ENCODE data around the gene PLK1.

The PLK1 gene

DNA sequence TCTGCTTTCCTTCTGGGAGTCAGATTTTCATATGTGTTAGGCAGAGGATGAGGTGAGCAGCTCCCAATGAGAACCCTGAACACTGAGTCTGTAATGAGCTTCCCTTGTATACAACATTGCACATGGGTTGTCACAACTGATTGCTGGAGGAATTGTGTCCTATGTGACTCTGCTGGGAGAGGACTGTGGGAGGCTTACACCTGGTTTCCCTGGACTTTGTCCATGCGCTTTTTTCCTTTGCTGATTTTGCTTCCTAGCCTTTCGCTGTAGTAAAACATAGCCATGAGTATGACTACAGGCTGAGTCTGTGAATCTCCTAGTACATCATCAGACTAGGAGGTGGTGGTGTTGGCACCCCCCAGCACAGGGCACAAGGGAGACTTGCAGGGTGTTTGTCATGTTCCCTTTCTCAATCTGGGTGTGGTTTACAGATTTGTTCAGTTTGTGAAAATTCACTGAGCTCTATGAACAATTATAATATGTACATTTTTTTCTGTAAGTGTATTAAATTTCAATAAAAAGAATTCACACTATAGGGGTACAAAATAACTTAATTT is 1.7 kb upstream of the PLK1 start:
- no peak overlapping the region for H3K4me3 ChIP-seq
- H3K27ac ChIP-seq = no peak overlapping the region

DNA sequence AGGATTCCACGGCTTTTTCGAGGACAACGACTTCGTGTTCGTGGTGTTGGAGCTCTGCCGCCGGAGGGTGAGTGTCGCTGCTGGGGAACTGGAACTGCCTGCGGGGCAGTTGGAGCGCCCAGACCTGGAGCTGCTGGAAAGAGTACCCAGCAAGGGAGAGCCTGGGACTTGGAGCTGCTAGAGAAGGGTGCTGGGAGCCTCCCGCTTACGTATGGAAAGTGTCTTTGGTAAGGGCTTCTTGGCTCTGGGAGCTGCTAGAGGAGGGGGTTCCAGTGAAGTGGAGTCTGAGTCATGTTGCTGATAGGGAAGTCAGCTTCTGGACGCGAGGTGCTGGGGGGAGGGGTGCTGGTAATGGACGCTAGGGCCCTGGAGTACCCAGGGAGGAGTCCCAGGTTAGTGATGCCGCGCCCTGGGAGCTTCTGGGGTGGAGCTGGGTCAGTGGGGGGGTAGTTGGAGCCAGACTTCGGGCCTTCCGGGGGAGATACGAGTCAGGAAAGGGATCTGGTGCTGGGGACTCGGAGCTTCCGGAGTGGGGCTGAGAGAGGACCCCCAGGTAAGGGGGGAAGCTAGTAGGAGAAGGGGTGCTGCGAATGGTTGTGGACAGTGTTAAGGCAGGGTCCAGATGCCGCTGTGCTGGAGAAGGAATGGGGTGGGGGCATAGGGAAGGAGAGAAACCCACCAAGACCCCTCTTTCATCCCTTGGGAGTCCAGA is 741 bp downstream of the PLK1 start:
- peak overlapping the region in 3 of 21 experiments; percentile 5 to 41 (median 31) for H3K27ac ChIP-seq
- peak overlapping the region; percentile 34 to 55 (median 46) for H3K4me3 ChIP-seq

DNA sequence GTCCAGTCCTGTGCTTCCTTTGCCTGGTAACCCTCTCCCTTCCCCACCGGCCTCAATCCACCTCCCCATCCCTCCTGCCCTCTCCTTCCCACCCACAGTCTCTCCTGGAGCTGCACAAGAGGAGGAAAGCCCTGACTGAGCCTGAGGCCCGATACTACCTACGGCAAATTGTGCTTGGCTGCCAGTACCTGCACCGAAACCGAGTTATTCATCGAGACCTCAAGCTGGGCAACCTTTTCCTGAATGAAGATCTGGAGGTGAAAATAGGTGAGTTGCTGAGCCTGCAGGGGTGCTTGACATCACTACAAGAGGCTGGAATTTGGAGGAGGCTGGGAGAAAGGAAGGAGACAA is 1.3 kb downstream of the PLK1 start:
- no peak overlapping the region for H3K27ac ChIP-seq
- peak overlapping the region in 6 of 7 experiments; percentile 34 to 55 (median 46) for H3K4me3 ChIP-seq

DNA sequence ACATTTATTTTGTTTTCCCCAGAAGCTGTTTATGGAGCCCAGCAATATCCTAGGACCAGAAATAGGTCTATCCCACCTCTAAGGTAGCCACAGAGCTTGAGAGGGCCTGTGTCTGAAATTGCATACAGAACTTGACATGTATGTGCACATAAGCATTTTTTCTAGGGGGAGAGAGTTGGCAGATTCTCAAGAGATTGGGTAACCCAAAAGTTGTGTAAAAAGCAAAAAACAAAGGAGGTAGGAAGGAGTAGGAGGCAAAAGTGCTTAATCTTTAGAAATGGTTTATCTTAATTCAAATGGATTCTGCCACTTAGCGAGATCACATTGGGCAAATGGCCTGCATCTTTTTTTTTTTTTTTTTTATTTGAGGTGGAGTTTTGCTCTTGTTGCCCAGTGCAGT is 3.5 kb downstream of the PLK1 start:
- no peak overlapping the region for H3K4me3 ChIP-seq
- H3K27ac ChIP-seq = no peak overlapping the region

DNA sequence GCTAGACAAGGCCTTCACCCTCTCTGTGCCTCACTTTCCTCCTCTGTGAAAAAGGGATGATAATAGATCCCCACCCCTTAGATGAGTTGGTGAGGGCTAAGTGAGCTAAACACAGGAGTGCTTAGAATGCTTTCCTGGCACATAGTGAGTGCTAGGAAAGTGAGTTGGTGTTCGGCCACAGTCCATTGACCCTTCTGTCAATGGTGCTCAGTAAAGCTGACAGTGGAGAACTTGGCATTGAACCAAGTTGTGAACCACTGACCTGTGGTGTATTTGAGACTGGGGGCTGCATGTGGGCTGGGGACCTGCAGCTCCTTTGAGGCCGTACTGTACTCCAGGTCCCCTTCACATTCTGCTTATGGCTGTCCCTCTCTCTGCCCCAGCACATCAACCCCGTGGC is 4.8 kb downstream of the PLK1 start:
- Histone ChIP-seq H3K27ac (no peak overlapping the region), H3K4me3 (no peak overlapping the region)

DNA sequence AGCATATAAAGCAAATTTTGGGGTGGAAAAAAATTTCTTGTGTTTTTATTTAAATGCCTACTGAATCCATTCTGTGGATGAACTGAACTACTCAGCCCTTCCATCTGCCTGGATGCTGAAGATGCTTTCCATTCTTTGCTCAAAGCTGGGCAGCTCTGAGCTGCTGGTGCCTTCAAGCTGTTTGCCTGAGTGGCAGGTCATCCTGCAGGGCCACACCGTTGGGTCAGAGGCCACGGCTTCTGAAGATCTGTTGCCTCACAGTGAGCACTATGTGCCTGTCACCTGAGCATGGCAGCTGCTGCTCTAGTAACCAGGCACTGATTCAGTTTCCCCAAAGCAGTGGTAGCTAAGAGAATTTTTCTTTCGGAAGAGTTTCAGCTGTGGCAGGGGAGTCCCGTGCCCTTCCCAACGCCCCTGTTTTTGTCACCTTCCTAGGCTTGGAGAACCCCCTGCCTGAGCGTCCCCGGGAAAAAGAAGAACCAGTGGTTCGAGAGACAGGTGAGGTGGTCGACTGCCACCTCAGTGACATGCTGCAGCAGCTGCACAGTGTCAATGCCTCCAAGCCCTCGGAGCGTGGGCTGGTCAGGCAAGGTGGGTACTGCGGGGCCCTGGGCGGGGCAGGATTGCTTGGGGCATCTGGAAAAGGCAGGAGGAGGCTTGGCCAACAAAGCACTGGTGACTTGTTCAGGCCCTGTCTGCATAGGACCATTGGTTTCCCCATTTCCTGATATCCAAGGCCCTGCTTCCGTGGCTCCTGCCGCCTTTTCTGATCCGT is 8.5 kb downstream of the PLK1 start:
- Histone ChIP-seq H3K27ac (no peak overlapping the region), H3K4me3 (no peak overlapping the region)

DNA sequence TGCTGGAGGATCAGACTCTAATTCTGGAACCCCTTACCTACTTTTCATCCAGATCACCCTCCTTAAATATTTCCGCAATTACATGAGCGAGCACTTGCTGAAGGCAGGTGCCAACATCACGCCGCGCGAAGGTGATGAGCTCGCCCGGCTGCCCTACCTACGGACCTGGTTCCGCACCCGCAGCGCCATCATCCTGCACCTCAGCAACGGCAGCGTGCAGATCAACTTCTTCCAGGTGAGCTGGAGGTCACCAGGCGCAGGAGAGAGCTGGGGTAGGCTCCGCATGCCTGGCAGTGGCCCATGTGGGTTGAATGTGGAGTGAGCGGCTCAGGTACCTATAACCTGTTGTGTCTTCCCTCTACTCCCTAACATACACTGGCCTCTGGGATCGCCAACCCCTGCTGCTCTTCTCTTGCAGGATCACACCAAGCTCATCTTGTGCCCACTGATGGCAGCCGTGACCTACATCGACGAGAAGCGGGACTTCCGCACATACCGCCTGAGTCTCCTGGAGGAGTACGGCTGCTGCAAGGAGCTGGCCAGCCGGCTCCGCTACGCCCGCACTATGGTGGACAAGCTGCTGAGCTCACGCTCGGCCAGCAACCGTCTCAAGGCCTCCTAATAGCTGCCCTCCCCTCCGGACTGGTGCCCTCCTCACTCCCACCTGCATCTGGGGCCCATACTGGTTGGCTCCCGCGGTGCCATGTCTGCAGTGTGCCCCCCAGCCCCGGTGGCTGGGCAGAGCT is 10.9 kb downstream of the PLK1 start:
- Histone ChIP-seq H3K27ac (no peak overlapping the region), H3K4me3 (no peak overlapping the region)

DNA sequence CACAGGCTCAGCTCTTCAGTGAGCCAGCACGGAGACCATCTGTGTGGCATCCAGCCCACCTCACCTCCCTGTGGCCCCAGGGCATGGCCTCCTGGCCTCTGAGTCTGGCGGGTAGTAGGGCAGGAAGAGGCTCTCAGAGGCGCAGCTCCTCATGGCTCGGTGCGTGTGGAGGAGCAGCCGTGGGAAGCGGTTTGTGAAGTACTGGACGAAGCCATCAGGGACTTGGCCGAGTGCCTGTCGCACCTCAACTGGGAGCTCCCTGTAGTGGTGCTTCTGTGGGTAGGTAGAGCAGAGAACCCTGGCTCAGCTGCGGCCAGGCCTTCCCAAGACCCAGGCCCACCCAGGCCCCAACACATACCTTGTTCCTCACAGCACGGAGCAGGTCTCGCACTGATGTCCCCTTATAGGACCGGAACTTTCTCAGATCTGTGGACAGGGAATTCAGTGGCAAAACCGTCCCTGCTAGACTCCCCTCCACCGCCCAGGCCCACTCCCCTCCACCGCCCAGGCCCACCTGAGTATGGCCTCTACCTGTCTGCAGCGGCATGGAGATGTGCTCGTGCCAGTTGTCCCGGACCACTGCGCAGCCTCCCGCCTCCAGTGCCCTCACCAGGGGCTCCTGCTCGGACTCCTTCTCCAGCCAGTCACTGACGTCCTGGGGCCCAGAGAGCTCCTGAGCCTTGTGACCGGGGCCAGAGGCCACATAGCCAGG is 12.2 kb downstream of the PLK1 start:
- no peak overlapping the region for H3K27ac ChIP-seq
- H3K4me3 ChIP-seq = no peak overlapping the region

DNA sequence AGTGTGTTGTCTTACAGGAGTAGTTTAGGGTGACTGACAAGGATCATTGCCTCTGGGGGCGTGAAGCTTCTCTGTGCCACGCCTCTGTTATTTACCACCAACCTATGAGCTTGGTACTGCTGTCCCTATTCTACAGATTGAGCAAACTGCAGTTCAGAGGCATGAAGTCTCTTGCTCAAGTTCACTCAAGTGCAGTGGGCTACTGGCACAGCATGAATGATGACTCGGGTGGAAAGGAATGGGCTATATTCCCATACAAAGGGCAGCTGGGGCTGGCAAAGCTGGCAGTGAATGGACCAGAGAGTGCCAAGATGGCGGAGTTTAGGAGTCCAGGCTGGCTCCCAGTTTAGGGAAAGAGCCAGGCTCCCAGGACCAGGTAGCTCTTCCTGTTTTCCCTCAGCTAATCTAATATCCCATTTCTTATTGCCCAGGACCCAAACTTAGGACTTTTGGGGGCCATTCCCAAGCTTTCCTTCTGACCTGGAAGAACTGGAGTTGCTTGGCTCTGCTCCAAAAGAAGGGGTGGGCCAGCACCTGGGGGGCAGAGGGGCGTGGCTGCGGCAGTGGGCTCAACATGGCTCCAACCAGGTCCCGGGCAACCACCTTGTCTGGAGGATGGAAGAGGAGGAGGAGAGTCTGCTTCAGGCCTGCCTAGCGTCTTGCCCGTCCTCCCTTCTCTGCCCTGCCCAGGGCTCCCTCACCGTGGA is 12.9 kb downstream of the PLK1 start:
- no peak overlapping the region for H3K4me3 ChIP-seq
- no peak overlapping the region for H3K27ac ChIP-seq

DNA sequence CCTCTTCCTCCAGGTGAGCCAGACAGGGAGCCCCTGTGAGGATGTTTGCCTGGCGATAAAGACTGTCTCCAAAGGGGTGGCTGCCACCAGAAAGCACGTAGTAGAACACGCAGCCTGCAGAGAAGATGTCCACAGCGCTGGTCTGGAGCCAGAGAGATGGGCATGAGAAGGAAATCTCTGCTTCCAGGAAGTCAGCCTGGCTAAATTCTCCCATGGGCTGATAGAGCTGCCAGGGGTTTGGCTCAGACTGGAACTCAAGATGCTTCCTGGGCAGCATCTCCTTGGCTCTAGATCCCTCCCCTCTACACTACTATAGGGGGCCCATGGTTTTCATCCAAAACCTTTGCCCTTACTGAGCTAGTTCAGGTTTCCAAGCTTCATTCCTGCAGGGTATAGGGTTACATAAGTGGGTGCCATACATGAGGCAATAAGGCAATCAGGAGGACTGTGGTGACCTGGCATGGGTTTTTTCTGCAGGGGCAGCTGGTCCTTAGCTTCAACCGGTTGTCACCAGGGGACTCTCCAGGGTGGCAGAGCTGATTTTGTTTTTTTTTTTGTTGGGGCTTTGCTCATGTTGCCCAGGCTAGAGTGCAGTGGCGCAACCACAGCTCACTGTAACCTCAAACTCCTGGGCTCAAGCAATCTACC is 13.6 kb downstream of the PLK1 start:
- no peak overlapping the region for H3K4me3 ChIP-seq
- H3K27ac ChIP-seq = no peak overlapping the region

DNA sequence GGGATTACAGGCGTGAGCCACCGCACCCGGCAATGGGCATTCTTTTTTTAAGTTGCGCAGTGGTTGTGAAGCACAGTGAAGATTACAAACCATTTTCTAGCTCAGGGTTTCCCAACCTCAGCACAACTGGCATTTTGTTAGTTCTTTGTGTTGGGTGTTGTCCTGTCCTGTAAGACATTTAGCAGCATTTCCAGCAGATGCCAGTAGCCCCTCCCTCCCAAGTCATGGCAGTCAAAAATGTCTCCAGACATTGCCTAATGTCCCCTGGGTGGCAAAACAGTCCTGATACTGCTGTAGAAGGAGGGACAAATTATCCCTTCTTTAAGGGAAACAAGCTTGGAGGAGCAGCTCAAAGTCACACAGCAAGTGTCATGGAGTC is 15.6 kb downstream of the PLK1 start:
- Histone ChIP-seq H3K4me3 (no peak overlapping the region), H3K27ac (no peak overlapping the region)

DNA sequence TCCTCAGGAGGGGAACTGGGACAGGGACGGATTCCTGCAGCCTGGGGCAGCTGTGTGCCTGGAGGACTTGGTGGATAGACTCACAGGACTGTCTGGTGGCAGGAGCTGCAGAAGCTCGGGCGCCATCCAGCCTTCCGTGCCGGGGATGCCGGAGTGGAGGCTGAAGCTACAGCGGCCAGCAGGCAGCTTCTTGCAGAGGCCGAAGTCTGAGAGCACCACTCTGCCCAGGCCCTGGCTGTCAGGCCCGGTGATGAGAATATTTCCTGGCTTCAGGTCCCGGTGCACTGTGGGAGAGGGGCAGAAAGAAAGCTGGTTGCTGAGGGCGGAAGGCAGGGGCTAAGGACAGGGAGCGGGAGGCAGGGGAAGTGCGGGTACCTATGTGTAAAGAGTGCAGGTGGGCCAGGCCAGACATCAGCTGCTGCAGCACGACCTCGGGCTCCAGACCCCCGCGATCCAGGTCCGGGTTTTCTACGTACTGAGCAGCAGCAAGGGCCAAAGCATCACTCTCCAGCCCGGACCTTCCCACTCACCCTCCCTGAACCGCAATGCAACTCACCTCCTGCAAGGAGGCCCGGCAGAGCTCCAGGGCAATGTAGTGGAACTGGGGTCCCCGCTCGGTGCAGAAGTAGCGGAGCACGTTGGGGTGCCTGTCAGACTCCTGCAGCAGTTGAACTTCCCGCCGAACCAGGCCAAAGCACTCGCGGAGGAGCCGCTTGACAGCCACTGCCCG is 16.1 kb downstream of the PLK1 start:
- no peak overlapping the region for H3K4me3 ChIP-seq

DNA sequence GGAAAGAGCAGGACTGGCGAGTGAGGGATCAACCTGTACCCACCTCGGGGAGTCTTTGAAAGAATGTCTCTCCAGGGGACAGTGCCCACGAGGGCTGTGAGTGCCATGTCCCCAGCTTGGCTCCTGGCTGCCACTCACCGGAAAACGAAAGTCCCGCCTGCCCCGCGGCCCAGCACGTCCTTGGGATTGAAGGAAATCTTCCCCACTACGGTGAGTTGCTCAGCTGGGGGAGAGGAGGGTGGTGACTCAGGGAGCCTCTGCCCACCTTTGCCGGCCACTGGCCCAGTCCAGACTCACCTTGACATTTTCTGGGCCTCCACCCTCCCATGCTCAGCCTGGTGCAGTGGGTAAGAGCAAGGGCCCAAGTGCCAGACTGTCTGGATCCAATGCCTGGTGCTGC is 17.1 kb downstream of the PLK1 start:
- Histone ChIP-seq H3K4me3 (no peak overlapping the region), H3K27ac (no peak overlapping the region)

More for the DNA sequence above, 16.1 kb downstream of the PLK1 start:
- H3K27ac ChIP-seq = no peak overlapping the region

DNA sequence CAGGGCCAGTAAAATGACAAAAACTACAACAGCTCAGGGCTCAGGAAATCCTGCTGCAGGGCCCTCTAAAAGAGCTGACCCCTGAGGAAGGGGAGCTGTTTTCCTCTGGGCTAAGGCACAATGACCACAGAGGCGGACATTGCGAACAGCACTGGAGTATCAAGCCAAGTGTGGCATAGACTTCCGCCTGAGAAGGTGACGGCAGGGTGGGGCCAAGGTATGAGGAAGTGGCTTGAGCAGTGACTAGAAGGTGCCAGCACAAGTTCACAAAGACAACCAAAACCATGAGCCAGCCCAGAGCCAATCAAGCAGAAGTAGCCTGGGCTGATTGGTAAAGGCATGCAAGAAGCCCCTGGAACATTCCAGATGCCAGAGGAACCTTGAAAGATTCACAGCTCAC is 20.4 kb downstream of the PLK1 start:
- Histone ChIP-seq H3K27ac (no peak overlapping the region), H3K4me3 (no peak overlapping the region)

DNA sequence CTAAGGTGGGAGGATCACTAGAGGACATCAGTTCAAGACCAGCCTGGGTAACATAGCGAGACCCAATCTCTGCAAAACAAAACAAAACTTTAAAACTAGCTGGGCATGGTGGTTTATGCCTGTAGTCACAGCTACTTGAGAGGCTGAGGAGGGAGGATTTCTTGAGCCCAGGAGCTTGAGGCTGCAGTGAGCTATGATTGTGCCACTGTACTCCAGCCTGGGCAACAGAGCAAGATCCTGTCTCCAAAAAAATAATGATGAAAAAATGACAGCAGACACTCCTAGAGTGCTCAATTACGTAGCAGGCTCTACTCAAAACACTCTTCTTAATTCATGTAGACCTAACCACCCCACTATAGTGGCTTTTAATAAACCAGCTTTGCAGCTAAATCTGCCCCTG is 21.4 kb downstream of the PLK1 start:
- Histone ChIP-seq H3K4me3 (no peak overlapping the region), H3K27ac (no peak overlapping the region)

DNA sequence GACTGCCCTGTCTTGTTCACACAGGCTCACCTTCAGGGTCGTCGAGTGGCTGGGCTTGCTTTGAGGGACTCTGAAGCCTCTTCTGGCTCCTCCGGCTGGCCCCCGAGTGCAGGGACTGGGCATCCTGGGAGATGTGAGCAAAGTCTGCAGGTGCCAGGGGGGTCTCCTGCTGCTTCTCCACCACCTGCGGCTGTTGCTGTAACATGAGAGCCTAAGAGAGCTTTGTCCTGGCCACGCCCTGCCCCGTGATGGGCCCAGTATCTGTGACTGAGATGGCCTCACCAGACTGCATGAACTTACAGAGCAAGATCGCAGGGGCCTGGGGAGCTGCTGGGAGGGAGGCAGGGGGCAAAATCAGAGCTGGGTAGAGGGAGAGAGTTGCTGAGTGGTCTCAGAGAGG is 21.8 kb downstream of the PLK1 start:
- no peak overlapping the region for H3K27ac ChIP-seq
- H3K4me3 ChIP-seq = no peak overlapping the region

DNA sequence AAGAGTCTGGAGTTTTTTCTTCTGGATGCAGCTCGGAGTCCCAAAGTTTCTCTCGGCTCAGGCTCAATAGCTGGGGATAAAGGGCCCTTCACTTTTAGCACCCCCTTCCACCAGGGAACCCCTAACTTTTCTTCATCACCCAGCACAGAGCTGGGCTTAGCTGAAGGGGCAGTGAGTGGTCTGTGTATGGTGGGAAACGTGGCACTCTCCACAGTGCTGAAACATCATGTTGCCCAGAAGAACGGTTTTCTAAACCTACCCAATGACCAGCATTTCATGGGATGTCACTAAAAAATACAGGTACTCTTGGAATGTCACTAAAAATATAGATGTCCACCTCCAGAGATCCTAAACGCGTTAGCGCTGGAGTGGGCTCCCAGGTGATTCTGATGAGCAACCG is 22.4 kb downstream of the PLK1 start:
- H3K27ac ChIP-seq = no peak overlapping the region
- no peak overlapping the region for H3K4me3 ChIP-seq

DNA sequence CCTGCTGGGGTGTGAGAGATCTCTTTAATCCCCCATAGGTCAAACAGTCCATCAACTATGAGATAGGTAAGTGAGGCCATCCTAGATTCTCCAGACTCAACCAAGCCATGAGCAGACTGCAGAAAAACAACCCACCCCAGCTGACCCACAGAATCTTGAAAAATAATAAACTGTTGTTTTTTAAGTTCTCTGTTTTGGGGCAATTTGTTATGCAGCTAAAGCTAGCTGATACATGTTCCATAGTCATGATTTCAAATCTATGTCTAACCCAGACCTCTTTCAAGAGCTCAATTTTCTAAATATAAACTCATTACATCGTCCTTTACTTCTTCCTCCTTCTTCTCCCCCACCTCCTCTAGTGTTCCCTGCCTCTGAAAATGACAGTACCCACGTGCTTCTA is 24.3 kb downstream of the PLK1 start:
- H3K4me3 ChIP-seq = no peak overlapping the region

More for the DNA sequence above, 24.3 kb downstream of the PLK1 start:
- H3K27ac ChIP-seq = no peak overlapping the region

All from skin epidermis (tissue), 12 donors.